Measurements from ENCODE around the gene UBE2R2. TPM values are rescaled to one million over a fixed set of nuclear protein-coding genes. Genes with fewer than 3 reads are reported as not detected.
A peak's percentile ranks its signal among the peaks of the same experiment; 100 is the strongest.

The UBE2R2 gene
- total RNA-seq, 1 experiment from 2014 or later = 18.5 TPM

- DNase-seq (ENCODE audit: low read depth) = peak; percentile 18
Observed at GRCh38 chr9:33884856-33885701, 68.1 kb downstream of the UBE2R2 start.

GRCh38 chr9:33885948-33886347 is 69.0 kb downstream of the UBE2R2 start:
- DNase-seq (ENCODE audit: low read depth) = no peak

GRCh38 chr9:33893861-33894260 is 76.9 kb downstream of the UBE2R2 start:
- no peak for DNase-seq (ENCODE audit: low read depth)

- no peak for DNase-seq (ENCODE audit: low read depth)
Observed at GRCh38 chr9:33894316-33894715, 77.4 kb downstream of the UBE2R2 start.

GRCh38 chr9:33903157-33903780 is 86.3 kb downstream of the UBE2R2 start:
- DNase-seq (ENCODE audit: low read depth) = no peak

- DNase-seq (ENCODE audit: low read depth) = no peak
Observed at GRCh38 chr9:33905137-33905536, 88.2 kb downstream of the UBE2R2 start.

GRCh38 chr9:33906769-33907168 is 89.8 kb downstream of the UBE2R2 start:
- DNase-seq (ENCODE audit: low read depth) = no peak

GRCh38 chr9:33907347-33907746 is 90.4 kb downstream of the UBE2R2 start:
- DNase-seq (ENCODE audit: low read depth) = no peak

- DNase-seq (ENCODE audit: low read depth) = no peak
Observed at GRCh38 chr9:33908114-33908513, 91.2 kb downstream of the UBE2R2 start.

- no peak for DNase-seq (ENCODE audit: low read depth)
Observed at GRCh38 chr9:33908749-33909148, 91.8 kb downstream of the UBE2R2 start.

- DNase-seq (ENCODE audit: low read depth) = no peak
Observed at GRCh38 chr9:33913541-33913940, 96.6 kb downstream of the UBE2R2 start.

GRCh38 chr9:33914887-33915628 is 98.1 kb downstream of the UBE2R2 start:
- DNase-seq (ENCODE audit: low read depth) = no peak

GRCh38 chr9:33917036-33917435 is 100.1 kb downstream of the UBE2R2 start:
- no peak for DNase-seq (ENCODE audit: low read depth)

- no peak for DNase-seq (ENCODE audit: low read depth)
Observed at GRCh38 chr9:33919276-33919897, 102.4 kb downstream of the UBE2R2 start.

- peak; percentile 15 for DNase-seq (ENCODE audit: low read depth)
Observed at GRCh38 chr9:33921967-33922895, 105.3 kb downstream of the UBE2R2 start.

GRCh38 chr9:33923079-33923478 is 106.1 kb downstream of the UBE2R2 start:
- no peak for DNase-seq (ENCODE audit: low read depth)

- DNase-seq (ENCODE audit: low read depth) = no peak
Observed at GRCh38 chr9:33923998-33924701, 107.2 kb downstream of the UBE2R2 start.

- peak; percentile 35 for DNase-seq (ENCODE audit: low read depth)
Observed at GRCh38 chr9:33924978-33925797, 108.2 kb downstream of the UBE2R2 start.

- no peak for DNase-seq (ENCODE audit: low read depth)
Observed at GRCh38 chr9:33926746-33927485, 110.0 kb downstream of the UBE2R2 start.

Data from RPMI7951 (cell line).